Activated T-cell treated with anti-CD3 and anti-CD28 coated beads, Interleukin-2, amount 50 U/mL, for 4 hours (primary cell): ENCODE measurements around the gene IL17RA. TPM values are rescaled to one million over a fixed set of nuclear protein-coding genes. Genes with fewer than 3 reads are reported as not detected.

Experiments used
- ATAC-seq, 2 donors: fragments of 200-7000 bp; cut with Tn5 transposase; one replicate each; pipeline ENCODE4 v1.10.0; 2021
- DNase-seq: peaks from one replicate; pipeline ENCODE4 v3.0.0-alpha.2; 2020
- H3K27me3 Mint-ChIP-seq: one replicate; pipeline ENCODE4 v1.8.0; 2021; ENCODE audit warnings: low read depth, mixed read lengths
- H3K36me3 Mint-ChIP-seq: one replicate; pipeline ENCODE4 v1.8.0; 2022; ENCODE audit warnings: mixed read lengths; ENCODE audit not compliant: insufficient read depth
- H3K4me1 Mint-ChIP-seq: one replicate; pipeline ENCODE4 v1.8.0; 2021; ENCODE audit warnings: low read depth, mixed read lengths
- H3K4me3 Mint-ChIP-seq: one replicate; pipeline ENCODE4 v1.8.0; 2021; ENCODE audit warnings: mild to moderate bottlenecking, moderate library complexity, mixed read lengths
- H3K9me3 Mint-ChIP-seq: one replicate; pipeline ENCODE4 v1.8.0; 2021; ENCODE audit warnings: mixed read lengths
- total RNA-seq, 3 donors: library from RNA; stranded (reverse); gene quantifications; one replicate each; pipeline ENCODE4 v1.2.1, GENCODE V29; 2021

IL17RA gene
- total RNA-seq, 3 donors from 2014 or later: 14.1 to 19.6 (median 16.6) TPM

DNA sequence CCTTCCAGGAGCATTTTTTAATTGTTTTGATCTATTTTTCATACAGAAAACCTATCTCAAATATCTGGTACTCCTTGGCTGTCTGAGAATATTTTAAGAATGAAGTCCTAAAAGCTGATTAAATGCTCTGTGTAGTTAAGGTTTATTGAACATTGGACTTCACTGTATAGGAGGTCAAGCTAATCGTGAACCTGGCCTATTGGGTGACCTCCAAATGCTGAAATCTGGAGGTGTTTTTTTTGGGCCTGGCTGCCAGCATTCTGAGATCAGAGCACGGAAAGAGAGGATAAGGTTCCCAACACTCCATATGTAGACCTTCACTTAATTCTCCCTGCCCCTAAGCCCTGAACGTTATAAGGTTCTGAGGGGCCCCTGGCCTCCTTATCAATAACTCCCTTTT lies 8.3 kb downstream of the IL17RA start:
- H3K27me3 Mint-ChIP-seq: no peaks in the 10 kb centered on the region
- DNase-seq: no peak
- H3K36me3 Mint-ChIP-seq: no peaks in the 10 kb centered on the region
- no peak for ATAC-seq
- H3K9me3 Mint-ChIP-seq: no peaks in the 10 kb centered on the region
- no peak overlapping the region for H3K4me3 Mint-ChIP-seq
- H3K4me1 Mint-ChIP-seq: peaks cover 89% of the 10 kb centered on the region

DNA sequence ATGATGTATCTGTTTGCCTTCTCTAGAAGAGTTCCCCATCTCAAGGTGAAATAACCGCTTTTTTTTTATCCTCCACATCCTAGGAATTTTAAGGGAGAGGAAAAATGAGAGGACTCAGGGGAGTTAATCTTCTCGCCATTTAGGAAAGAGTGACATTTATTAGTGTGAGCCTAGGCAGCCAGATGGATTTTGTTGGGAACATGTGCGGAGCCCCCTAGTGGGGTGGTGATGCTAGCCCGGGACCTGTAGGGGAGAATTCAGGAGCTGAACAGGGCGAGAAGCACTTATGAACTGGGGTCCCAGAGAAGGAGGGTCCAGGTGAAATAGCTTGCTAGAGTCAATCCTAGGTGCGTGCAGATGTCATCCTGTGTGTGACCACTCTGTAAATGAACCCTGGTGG lies 10.7 kb downstream of the IL17RA start:
- peaks cover 16% of the 10 kb centered on the region for H3K36me3 Mint-ChIP-seq
- H3K27me3 Mint-ChIP-seq: no peaks in the 10 kb centered on the region
- H3K9me3 Mint-ChIP-seq: no peaks in the 10 kb centered on the region
- no peak for ATAC-seq
- H3K4me3 Mint-ChIP-seq: no peak overlapping the region
- H3K4me1 Mint-ChIP-seq: peaks cover 93% of the 10 kb centered on the region
- DNase-seq: no peak

DNA sequence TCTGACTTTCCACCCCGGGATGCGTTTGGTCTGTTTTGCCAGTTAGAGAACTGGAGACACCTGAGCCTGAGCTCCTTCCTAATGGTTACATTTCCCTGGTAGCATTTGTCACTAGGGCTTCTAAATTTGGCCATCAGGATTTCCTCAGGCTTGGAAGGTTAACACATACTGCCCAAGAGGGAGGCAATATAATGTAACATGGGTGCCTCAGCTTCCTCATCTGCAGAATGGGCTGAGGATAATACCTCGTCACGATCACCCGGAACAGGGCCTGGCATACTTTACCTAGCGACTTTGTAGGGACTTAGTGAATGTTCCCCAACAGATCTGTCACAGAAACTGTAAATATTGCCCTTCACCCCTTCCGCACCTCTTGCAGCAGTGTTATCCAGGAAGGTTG lies 11.3 kb downstream of the IL17RA start:
- no peaks in the 10 kb centered on the region for H3K9me3 Mint-ChIP-seq
- ATAC-seq: no peak
- H3K27me3 Mint-ChIP-seq: no peaks in the 10 kb centered on the region
- no peak overlapping the region for H3K4me3 Mint-ChIP-seq
- peaks cover 92% of the 10 kb centered on the region for H3K4me1 Mint-ChIP-seq
- DNase-seq: no peak
- H3K36me3 Mint-ChIP-seq: peaks cover 20% of the 10 kb centered on the region

DNA sequence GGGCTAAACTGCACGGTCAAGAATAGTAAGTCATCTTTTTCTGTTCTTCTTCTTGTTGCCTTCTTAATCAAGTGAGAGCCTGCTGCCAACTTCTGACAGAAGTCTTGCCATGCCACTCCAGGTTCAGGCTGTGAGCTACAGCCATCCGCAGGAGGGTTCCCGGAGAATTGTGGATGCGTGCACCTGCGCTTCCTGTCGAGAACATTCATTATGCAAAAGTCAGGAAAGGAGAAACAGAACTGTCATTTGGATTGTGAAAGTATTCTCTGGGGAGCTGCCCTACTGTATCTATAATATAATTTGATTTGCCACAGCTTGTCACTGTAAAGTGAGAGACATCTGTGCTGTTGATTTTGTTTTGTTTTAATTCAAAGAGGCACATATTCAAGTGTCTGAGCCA lies 12.3 kb downstream of the IL17RA start:
- no peaks in the 10 kb centered on the region for H3K27me3 Mint-ChIP-seq
- H3K4me3 Mint-ChIP-seq: no peak overlapping the region
- DNase-seq: no peak
- H3K4me1 Mint-ChIP-seq: peaks cover 93% of the 10 kb centered on the region
- H3K36me3 Mint-ChIP-seq: peaks cover 27% of the 10 kb centered on the region
- no peaks in the 10 kb centered on the region for H3K9me3 Mint-ChIP-seq
- no peak for ATAC-seq

DNA sequence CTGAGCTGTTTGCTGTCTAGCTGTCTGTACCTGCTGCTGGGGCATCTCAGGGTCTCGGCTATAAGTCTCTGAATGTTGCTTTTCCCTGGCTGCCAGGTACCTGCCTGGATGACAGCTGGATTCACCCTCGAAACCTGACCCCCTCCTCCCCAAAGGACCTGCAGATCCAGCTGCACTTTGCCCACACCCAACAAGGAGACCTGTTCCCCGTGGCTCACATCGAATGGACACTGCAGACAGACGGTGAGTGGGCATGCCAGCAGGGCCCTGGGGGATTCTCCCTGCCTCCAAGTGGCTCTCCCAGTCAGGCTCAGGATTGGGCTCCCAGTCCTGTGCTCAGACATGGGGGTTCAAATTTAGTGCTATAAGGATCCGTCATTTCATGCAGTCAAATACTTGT lies 12.9 kb downstream of the IL17RA start:
- H3K36me3 Mint-ChIP-seq: peaks cover 31% of the 10 kb centered on the region
- H3K4me1 Mint-ChIP-seq: peaks cover 91% of the 10 kb centered on the region
- no peak overlapping the region for H3K4me3 Mint-ChIP-seq
- no peak for DNase-seq
- H3K9me3 Mint-ChIP-seq: no peaks in the 10 kb centered on the region
- ATAC-seq: no peak
- H3K27me3 Mint-ChIP-seq: no peaks in the 10 kb centered on the region

DNA sequence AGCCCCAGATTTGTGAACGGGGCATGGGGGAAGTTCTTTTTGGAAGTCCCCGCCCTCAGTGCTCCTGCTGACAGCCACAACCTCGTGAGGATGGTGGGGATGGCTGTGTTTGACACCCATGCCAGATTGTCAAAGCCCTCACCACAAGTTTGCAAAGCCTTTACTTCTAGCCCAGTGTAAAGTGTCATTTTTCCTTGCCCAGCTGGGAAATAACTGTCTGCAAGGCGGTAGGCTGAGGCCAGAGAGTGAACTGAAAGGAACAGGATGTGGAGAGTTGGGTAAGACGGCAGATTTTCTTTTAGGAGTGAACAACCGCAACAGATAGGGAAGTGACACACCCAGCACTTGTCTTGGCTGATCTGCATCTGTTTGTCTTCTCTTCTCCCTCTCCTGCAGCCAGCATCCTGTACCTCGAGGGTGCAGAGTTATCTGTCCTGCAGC lies 13.6 kb downstream of the IL17RA start:
- no peaks in the 10 kb centered on the region for H3K27me3 Mint-ChIP-seq
- H3K36me3 Mint-ChIP-seq: peaks cover 34% of the 10 kb centered on the region
- H3K4me3 Mint-ChIP-seq: no peak overlapping the region
- H3K4me1 Mint-ChIP-seq: peaks cover 88% of the 10 kb centered on the region
- ATAC-seq: peak; percentile 67 to 80
- DNase-seq: no peak
- H3K9me3 Mint-ChIP-seq: no peaks in the 10 kb centered on the region

DNA sequence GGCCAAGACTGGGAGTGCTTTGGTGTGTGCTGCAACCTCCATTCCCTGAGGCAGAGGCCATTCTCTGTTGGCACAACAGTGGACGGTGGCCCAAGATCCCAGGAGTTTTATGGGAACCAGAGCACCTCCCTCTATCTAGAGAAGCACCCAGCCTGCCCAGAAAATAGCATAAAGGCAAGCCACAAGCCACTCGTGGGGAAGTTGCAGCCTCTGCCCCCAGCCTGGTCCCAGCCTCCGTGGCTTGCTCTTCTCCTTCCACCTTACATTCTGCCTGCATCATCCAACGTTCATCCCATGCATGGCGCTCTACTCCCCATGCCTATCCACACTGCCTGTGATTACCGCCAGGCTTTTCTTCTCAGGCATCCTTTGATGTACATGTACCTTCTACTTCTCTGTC lies 15.8 kb downstream of the IL17RA start:
- Mint-ChIP-seq H3K4me3 (no peak overlapping the region), H3K9me3 (no peaks in the 10 kb centered on the region), H3K4me1 (peaks cover 78% of the 10 kb centered on the region), H3K36me3 (peaks cover 38% of the 10 kb centered on the region), H3K27me3 (no peaks in the 10 kb centered on the region)
- no peak for ATAC-seq
- DNase-seq: no peak

DNA sequence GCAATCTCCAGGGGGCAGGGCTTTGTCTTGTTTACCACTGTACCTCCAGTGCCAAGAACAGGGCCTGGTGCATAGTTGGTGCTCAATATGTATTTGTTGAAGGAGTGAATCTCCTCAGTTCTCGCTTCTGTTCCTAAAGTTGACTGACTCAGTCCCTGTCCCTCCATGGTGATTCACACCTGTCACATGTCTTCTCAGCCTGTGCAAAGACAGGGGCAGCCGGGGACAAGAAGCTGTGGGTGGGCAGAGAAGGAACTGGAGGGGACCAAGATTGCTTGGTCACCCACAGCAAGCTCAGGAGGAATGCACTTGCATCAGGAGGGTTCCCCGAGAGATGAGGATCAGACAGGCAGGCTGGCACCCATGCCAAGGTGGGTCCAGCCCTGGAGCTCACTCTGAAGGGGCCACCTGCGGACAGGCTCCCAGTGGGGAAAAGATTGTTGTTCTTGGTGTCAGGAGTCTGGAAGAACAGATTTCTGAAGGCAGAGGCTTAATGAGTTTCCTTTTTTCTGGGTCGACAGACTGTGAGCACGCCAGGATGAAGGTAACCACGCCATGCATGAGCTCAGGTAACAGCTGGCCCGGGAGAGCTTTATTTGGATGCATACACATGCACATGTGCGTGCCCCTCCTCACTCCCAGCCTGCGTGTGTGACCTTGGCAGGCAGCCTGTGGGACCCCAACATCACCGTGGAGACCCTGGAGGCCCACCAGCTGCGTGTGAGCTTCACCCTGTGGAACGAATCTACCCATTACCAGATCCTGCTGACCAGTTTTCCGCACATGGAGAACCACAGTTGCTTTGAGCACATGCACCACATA lies 16.9 kb downstream of the IL17RA start:
- Mint-ChIP-seq H3K27me3 (no peaks in the 10 kb centered on the region), H3K4me3 (no peak overlapping the region), H3K4me1 (peaks cover 79% of the 10 kb centered on the region), H3K9me3 (no peaks in the 10 kb centered on the region), H3K36me3 (peaks cover 38% of the 10 kb centered on the region)
- DNase-seq (no peak), ATAC-seq (peak in 1 of 2 donors; percentile 27)

DNA sequence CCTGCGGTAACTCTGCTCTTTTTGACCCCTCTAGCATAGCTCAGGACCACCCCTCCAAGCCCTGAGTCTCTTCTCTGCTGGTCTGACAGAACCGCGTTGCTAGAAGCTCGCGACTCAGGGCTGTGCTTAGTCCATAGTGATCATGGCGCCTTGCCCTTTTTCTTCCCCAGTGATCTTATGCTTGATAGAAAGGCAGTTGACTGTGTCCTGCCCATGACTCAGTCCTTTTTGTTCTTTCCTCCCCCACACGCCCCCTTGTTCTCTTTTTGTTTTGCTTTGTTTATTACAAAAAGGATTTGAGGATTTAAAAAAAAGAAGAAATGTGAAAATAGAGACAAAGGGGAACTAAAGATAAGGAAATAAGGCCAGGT lies 17.5 kb downstream of the IL17RA start:
- peaks cover 79% of the 10 kb centered on the region for H3K4me1 Mint-ChIP-seq
- ATAC-seq (no peak), DNase-seq (no peak)
- no peak overlapping the region for H3K4me3 Mint-ChIP-seq
- H3K9me3 Mint-ChIP-seq: no peaks in the 10 kb centered on the region
- H3K27me3 Mint-ChIP-seq: no peaks in the 10 kb centered on the region
- H3K36me3 Mint-ChIP-seq: peaks cover 44% of the 10 kb centered on the region

DNA sequence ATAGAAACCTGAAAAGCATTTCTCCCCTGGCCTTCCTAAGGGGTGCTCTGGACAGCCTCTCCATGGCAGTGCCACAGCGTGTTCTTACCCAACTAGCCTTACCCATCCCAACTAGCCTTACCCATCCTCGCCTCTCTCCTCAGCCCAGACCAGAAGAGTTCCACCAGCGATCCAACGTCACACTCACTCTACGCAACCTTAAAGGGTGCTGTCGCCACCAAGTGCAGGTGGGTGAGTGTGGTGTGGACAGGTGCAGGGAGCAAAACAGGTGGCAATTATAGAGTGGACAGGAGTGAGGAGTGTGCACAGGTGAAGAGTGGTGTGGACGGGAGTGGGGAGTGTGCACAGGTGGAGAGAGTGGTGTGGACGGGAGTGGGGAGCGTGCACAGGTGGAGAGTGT lies 18.6 kb downstream of the IL17RA start:
- Mint-ChIP-seq H3K9me3 (no peaks in the 10 kb centered on the region), H3K4me3 (no peak overlapping the region), H3K4me1 (peaks cover 74% of the 10 kb centered on the region), H3K36me3 (peaks cover 48% of the 10 kb centered on the region), H3K27me3 (no peaks in the 10 kb centered on the region)
- no peak for DNase-seq
- no peak for ATAC-seq

DNA sequence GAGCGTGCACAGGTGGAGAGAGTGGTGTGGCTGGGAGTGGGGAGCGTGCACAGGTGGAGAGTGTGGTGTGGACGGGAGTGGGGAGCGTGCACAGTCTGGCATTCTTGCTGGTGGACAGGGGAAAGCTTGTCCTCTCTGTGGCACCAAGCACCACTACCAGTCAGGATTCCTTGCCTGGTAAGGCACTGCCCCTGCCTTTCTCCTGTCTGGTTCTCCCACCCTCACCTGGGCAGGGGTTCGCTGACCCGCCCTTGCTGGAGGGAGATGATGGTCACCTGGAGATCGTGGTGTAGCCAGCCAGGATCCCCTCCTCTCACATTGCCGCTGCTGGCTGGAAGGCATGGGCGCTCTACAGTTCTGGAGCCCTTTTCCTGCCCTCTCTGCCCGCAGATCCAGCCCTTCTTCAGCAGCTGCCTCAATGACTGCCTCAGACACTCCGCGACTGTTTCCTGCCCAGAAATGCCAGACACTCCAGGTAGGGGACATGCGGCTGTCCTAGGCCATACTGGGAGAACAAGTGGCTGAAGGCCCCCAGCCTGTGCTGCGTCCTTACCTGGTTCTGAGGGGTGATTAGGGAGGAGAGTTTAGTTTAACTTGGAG lies 19.6 kb downstream of the IL17RA start:
- no peak overlapping the region for H3K4me3 Mint-ChIP-seq
- DNase-seq: no peak
- peaks cover 63% of the 10 kb centered on the region for H3K4me1 Mint-ChIP-seq
- H3K27me3 Mint-ChIP-seq: no peaks in the 10 kb centered on the region
- no peak for ATAC-seq
- peaks cover 41% of the 10 kb centered on the region for H3K36me3 Mint-ChIP-seq
- no peaks in the 10 kb centered on the region for H3K9me3 Mint-ChIP-seq

DNA sequence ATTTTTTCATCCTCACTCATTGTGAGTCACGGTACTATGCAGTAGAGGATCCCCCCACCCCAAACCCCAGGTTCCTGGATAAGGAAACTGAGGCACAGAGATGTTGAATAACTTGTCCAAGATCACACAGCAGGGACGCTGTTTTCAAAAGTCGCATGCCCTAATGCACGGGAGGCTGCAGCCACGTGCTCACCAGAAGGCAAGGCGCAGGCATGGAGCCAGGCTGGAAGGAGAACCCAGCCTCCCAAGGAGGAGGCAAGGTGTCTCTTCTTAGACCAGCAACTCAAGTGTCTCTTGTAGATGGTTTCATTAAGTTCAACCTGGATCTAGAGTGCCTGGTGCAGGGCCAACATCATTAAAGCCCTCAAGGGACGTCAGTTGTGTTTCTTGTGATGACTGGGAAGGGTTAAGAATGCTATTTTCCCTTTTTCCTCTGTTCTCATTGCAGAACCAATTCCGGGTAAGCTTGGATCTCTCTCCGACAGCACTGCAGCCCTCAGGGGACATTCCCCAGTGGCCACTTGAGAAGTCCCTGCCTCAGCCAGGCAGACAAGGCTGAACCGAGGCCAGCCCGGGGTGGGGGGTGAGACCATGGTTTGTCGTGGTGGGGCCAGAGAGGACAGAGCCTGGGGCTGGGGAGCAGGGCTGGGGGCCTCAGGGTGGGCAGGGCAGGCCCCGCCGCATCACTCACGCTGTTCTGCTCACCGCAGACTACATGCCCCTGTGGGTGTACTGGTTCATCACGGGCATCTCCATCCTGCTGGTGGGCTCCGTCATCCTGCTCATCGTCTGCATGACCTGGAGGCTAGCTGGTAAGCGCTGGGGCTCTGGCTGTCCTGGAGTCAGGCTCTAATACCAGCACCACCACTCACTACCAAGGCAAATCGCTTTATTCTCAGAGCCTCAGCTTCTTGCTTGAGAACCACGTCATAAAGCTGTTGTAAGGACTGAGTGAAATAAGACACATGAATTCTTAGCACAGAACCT lies 20.6 kb downstream of the IL17RA start:
- Mint-ChIP-seq H3K36me3 (peaks cover 33% of the 10 kb centered on the region), H3K4me3 (no peak overlapping the region), H3K9me3 (no peaks in the 10 kb centered on the region), H3K27me3 (no peaks in the 10 kb centered on the region), H3K4me1 (peaks cover 54% of the 10 kb centered on the region)
- DNase-seq: no peak
- ATAC-seq: no peak

DNA sequence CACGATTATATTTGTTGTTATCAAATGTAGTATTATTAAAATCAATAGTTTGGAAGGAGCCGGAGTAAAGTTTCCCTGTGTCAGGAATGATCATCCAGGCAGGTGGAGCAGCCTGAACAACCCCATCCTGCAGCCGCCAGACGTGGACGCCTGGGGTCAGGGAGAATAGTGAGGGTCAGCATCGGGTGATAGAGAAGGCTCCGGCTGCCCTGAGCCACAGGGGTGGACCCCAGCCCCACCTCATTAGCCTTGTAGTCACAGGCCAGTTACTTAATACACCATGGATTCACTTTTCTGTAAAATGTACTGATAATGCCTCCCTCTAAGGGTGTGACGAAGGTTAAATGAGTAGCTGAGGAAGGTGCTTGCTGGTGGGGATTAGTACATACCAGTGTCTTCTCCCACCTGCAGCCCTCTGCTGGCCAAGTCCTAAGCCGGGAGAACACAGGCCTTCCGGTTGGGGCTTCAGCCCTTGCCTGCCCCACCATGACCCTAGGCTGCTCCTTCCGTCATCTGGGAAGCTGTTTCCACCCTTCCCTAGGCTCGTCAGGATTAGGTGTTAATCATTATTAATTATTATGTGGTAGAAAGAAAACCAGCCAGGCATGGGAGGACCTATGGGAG lies 21.5 kb downstream of the IL17RA start:
- DNase-seq (no peak), ATAC-seq (peak; percentile 30 to 41)
- H3K4me3 Mint-ChIP-seq: peak overlapping the region; percentile 53
- H3K4me1 Mint-ChIP-seq: peaks cover 49% of the 10 kb centered on the region
- no peaks in the 10 kb centered on the region for H3K9me3 Mint-ChIP-seq
- peaks cover 30% of the 10 kb centered on the region for H3K36me3 Mint-ChIP-seq
- H3K27me3 Mint-ChIP-seq: no peaks in the 10 kb centered on the region
